GM13977 (cell line): ENCODE results near the gene TTLL5.
A peak's percentile ranks its signal among the peaks of the same experiment; 100 is the strongest.

Experiments
- DNase-seq: peaks from one replicate; pipeline ENCODE4 v3.0.0; 2012; ENCODE audit warnings: low spot score
- CTCF ChIP-seq: IDR thresholded peaks from 2 replicates; pipeline ENCODE4 v1.5.1; 2012; ENCODE audit warnings: mild to moderate bottlenecking, control low read depth; ENCODE audit not compliant: insufficient read depth; ENCODE audit errors: extremely low read depth, missing control alignments
- in situ Hi-C: fragments of 300-500 bp; cut with MboI; formaldehyde crosslinking; loops from one replicate; pipeline ENCODE4 v1.12.0; 2022; ENCODE audit warnings: low sequenced_read_pairs, low pct_unique_long_range_greater_than_20kb, mixed read lengths, inconsistent platforms; ENCODE audit not compliant: unreplicated experiment

TTLL5 gene

GRCh38 chr14:75969126-75969525 lies 308.1 kb downstream of the TTLL5 start:
- in situ Hi-C loops = no loop called here
- no peak for TF ChIP-seq CTCF
- DNase-seq = no peak

- TF ChIP-seq CTCF = no peak
- DNase-seq = no peak
- in situ Hi-C loops = no loop called here
Observed at GRCh38 chr14:75969891-75970290, 308.8 kb downstream of the TTLL5 start.

GRCh38 chr14:75970989-75971388 lies 309.9 kb downstream of the TTLL5 start:
- in situ Hi-C loops = no loop called here
- DNase-seq = no peak
- TF ChIP-seq CTCF = no peak

- in situ Hi-C loops = no loop called here
- TF ChIP-seq CTCF = no peak
- DNase-seq = no peak
Observed at GRCh38 chr14:75971509-75971908, 310.5 kb downstream of the TTLL5 start.

- in situ Hi-C loops = no loop called here
- no peak for DNase-seq
- TF ChIP-seq CTCF = no peak
Observed at GRCh38 chr14:75972801-75973421, 311.9 kb downstream of the TTLL5 start.

- in situ Hi-C loops = no loop called here
- TF ChIP-seq CTCF = peak; percentile 16
- DNase-seq = no peak
Observed at GRCh38 chr14:75976826-75977581, 316.0 kb downstream of the TTLL5 start.
